DMS114 treated with DMSO at 0.1 percent for 48 hours (cell line): ENCODE data around the gene TNNT2.

Source experiments
- DNase-seq: peaks from one replicate; lab custom pipeline; 2025; ENCODE audit not compliant: unreplicated experiment; lab: John Stamatoyannopoulos, UW

TNNT2 gene

DNA sequence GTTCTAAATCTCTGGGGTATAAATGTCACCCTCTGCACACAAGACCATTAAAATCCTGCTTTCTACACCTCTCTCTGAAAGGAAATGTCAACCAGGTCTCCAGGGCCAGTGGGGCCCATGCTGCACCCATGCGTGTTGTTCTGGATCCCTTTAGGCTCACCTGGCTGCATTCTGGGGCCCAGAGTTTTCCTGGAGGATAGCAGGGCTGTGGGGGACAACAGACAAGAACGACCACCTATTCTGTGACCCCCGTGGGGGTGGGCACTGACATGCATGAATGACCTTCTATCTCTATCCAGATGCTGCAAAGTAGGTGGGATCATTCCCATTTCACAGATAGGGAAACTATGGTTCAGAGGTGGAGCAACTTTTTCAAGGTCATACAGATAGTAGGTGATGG, 41.6 kb downstream of the TNNT2 start:
- no peak for DNase-seq

GRCh38 chr1:201335174-201335870, 42.2 kb downstream of the TNNT2 start:
- DNase-seq = no peak

DNA sequence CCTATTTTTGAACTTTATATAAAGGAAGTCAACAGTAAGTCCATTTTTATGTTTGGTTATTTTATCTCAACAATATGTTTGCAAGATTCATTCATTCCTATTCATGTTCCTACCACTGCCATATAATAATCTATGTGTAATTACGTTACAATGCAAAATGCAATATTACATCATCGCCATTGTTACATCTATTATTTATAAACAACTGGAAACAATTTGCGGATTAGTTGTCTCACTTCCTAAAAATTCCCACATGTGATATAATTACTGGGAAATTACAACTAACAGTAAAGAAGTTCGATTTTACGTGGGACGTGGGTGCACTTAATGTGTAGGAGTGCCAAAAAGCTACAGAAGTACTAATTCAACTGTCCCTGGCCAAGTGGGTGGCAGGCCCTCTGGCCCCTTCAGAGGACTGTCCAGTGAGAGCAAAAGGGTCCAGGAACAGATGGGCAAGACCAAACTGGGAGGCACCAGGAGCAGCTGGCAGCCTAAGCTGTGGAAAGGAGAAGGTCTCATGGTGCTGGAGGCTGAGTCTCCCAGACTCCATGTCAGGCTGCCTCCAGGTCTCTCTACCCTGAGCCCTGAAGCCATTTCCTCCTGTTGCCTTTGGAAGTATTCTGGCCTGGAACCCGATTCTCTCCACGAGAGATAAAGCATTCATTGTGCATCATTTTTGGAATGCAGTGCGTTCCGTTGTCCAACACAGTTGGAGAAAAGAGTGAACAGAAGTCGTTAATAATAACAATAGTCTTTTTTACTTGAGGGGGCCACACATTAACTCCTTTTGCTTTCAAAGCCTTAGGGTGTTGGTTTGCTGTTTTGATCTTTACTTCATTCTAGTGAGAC, 42.9 kb downstream of the TNNT2 start:
- no peak for DNase-seq

GRCh38 chr1:201332616-201333335, 44.7 kb downstream of the TNNT2 start:
- DNase-seq = no peak

DNA sequence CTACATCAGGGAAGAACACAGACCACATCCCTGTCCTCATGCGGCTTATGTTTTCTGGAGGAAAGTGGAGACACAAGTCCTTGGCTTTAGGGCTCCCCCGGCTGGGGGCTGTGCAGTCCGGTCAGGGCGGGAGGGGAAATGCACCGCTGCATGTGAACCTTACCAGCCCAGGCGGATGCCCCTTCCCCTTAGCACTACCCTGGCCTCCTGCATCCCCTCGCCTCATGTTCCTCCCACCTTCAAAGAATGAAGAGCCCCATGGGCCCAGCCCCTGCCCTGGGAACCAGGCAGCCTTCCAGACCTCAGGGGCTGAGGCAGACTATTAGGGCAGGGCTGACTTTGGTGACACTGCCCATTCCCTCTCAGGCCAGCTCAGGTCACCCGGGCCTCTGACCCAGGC, 45.5 kb downstream of the TNNT2 start:
- DNase-seq = no peak

DNA sequence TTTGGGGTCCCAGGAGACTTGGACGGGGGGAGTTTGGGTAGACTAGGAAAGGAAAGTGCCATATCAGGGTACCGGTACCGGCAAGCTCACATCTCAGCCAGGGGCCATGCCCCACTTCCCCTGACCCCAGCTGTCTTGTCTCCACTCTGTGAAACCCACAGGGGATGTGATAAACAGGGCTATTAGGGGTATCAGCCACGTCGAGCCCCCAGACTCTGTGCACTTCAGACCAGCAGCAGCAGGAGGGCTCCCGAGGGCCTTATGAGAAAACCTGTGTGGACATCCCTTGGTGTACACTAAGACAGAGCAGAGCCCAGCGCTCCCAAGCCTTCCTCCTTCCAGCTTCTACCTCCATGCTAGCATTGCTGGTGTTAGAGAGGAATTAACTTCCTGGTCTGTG, 46.3 kb downstream of the TNNT2 start:
- no peak for DNase-seq

GRCh38 chr1:201330541-201330940, 46.9 kb downstream of the TNNT2 start:
- no peak for DNase-seq

- DNase-seq = no peak
Measured at GRCh38 chr1:201329801-201330200, 47.7 kb downstream of the TNNT2 start.

GRCh38 chr1:201329286-201329685, 48.2 kb downstream of the TNNT2 start:
- no peak for DNase-seq

DNA sequence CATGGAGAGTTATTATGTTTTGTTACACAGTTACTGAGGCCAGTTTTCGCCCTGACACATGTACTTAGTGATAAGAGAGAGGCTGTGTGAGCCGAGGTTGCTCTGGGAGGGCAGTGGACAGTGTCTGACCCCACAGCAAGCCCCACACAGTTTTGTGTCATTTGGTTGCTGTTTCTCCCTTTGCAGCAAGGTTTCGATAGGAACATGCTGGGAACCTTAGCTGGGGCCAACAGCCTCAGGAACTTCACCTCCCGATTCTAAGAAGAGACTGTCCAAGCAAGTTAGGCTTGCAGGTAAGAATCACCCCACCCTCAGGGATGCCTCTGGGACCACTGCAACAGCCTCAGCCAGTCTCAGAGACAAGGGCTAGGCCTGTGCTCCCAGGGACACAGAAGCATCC, 48.9 kb downstream of the TNNT2 start:
- DNase-seq = no peak

DNA sequence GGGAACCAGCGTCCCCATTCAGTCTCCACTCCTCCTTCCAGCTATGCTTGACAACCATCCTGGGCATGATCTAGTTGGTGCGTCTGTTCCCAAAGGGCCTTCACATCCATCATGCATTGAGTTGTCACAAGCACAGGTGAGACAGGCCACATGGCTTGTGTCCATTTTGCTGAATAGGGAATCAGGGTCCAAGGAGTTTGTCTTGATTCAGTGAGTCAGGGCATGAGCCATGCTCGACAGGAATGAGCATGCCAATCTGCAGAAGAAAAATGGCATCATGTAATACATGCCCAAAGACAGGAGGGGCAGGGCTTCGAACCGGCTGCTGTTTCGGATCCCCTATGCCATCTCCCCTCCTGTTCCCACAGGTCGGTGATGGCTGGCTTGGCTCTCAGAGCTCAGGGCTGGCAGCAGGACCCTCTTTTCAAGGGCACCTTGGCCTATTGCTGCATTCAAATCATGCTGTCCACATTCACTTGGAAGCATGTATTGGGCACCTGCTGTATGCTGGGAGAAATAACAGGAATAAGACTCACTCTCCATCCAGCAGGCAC, 49.7 kb downstream of the TNNT2 start:
- DNase-seq = no peak

DNA sequence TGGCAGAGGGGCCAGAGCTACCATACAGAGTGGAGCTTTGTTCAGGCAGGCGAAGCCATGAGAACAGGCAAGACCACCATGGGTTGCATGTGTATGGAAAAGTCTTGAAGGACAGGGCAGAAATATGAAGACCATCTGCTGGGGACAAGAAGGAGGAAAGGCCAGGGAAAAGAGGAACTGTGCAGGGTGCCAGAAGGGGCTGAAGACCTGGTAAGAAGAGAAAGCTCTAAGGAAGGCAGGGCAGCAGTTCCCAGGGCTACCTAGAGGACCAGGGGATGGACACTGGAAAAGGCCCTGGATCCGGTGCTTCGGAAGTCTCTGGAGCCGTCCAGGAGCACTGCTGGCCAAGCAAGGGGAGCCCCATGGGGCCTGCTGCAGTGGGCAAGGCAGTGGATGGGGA, 50.8 kb downstream of the TNNT2 start:
- DNase-seq = no peak

DNA sequence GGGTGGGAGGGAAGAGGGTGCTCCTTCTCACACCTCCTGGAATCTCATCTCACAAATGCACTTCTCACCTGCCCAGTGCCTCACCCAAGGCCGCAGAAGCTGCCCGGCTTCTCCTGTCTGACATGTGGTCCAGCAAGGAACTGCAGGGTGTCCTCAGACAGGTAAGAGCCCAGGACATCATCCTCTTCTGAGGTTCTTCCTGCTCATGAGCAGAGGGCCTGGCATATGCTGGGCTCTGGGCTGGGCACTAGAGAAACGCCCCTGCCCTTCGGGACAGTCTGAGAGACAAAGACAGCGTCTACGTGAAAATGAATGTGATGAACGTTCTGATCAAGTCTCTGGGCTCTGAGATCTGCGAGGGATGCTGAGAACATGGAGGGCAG, 51.8 kb downstream of the TNNT2 start:
- DNase-seq = no peak

DNA sequence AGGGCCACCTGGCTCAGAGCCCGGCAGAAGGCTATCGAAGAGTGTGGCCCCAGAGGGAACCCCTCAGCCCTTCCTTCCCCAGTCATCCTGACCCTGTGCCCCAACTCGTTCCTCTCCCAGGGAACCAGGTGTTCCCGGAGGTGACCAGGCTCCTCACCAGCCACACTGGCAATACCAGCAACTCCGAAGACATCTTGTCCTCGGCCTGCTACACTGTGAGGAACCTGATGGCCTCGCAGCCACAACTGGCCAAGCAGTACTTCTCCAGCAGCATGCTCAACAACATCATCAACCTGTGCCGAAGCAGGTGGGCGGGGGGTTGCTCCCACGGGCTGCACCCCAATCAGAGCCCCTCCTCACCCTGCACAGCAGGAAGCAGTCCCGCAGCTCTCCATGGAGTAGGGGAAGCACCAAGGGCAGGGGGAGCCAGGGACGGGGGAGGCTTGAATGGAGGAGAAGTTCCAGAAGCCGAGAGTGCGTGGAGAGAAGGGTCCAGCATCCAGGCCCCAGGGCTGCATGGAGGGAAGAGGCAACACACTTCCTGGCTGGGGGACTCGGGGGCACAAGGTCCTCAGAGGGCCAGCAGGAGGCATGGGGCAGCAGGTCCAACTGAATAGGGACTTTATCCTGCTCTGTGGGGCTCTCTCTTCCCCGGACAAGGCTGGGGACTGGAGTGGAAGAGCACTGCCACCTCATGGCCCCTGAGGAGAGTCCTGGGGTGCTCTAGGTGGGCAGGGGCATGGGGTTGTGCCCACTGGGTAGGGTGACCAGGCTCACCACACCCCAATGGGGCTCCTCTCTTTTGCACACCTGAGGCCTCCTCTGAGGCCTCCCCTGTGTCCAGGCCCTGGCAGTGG, 52.4 kb downstream of the TNNT2 start:
- DNase-seq = no peak

- no peak for DNase-seq
Measured at GRCh38 chr1:201324306-201324705, 53.2 kb downstream of the TNNT2 start.

DNA sequence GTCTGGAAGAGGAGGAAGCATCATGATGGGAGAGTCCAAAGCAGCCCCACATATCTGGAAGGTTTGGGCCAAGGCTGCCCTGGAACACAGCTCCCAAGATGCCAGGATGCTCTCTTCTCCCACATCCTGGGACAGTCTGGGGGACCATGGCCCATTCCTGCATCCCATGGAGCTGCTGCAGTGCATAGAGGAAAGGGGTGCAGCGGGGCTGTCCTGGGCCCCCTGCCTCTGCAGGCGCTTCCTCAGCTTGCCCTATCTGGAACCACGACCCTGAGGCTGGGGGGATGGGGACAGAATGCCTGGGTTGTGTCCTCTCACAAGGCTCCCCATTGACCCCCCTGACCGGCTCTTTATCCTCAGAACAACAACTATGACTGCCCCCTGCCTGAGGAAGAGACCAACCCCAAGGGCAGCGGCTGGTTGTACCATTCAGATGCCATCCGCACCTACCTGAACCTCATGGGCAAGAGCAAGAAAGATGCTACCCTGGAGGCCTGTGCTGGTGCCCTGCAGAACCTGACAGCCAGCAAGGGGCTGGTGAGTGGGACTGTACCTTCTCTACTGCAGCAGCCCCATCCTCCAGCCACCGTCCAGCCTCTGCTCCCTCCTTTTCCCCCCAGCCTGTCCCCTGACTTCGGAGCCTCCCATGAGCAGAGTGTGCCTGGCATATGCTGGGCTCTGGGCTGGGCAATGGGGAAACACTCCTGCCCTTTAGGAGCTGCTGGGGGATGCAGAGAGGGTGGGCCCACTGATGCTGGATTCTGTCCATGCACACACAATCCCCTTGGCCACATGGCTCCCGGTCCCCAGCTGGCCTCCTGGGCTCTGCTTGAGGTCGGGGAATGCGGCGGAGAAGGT, 54.6 kb downstream of the TNNT2 start:
- DNase-seq = no peak

- DNase-seq = no peak
Measured at GRCh38 chr1:201321826-201322390, 55.6 kb downstream of the TNNT2 start.

DNA sequence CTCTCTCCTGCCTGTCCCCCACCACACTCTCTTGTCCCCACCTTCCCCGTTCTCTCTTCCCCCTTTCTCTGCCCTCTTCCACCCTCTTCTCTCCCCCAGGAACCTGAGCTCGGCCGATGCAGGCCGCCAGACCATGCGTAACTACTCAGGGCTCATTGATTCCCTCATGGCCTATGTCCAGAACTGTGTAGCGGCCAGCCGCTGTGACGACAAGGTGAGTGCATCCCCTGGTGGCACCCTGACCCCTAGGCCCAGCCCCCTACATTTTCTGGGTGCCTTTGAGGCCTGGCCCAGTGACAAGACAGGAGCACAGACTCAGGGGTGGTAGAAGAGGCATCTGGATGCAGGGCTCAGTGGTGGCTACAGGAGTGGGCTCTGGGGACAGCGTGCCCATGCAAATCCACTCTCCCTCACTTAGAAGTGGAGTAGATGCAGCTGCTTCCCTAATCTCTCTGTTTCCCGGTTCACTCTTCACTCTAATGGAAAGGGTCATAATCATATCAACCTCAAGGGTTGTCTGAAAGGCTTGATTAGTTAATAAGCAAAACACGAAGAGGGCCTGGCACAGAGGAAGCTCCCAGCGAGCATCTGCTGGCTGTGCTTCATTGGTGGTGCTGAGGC, 57.2 kb downstream of the TNNT2 start:
- DNase-seq = no peak

DNA sequence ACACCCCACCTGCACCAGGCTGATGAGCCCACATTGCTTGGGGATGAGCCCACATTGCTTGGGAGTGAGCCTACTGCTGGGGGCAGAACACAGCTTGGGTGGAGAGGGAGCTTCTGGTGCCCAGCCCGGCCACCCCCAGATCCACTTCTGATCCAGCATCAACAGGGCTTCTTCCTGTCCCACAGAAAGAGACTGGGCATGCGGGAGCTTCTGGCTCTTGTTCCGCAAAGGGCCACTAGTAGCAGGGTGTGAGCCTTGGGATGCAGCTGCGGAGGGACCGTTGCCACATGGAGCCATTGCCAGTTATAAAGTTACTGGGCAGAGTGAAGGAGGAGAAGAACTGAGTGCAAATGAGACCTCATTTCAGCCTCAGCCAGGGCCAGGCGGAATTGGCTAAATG, 57.8 kb downstream of the TNNT2 start:
- DNase-seq = no peak
